PC-9 (cell line): ENCODE data around the gene DTX1.

Experiments used
- EZH2 ChIP-seq: fragments of 200-600 bp; sonication (generic); IDR thresholded peaks from 2 replicates; pipeline ENCODE4 v1.8.0; 2017; ENCODE audit warnings: antibody characterized with exemption, low read depth
- TF ChIP-seq, protein P1 (sequence below): fragments of 200-600 bp; sonication (generic); conservative IDR thresholded peaks from 2 replicates; pipeline ENCODE4 v1.6.1; 2017; ENCODE audit warnings: mixed run types, antibody characterized with exemption, mild to moderate bottlenecking, moderate library complexity

- TF ChIP-seq EZH2 = no peak
- TF ChIP-seq, protein P1, sequence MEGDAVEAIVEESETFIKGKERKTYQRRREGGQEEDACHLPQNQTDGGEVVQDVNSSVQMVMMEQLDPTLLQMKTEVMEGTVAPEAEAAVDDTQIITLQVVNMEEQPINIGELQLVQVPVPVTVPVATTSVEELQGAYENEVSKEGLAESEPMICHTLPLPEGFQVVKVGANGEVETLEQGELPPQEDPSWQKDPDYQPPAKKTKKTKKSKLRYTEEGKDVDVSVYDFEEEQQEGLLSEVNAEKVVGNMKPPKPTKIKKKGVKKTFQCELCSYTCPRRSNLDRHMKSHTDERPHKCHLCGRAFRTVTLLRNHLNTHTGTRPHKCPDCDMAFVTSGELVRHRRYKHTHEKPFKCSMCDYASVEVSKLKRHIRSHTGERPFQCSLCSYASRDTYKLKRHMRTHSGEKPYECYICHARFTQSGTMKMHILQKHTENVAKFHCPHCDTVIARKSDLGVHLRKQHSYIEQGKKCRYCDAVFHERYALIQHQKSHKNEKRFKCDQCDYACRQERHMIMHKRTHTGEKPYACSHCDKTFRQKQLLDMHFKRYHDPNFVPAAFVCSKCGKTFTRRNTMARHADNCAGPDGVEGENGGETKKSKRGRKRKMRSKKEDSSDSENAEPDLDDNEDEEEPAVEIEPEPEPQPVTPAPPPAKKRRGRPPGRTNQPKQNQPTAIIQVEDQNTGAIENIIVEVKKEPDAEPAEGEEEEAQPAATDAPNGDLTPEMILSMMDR = no peak
These were observed 73.3 kb downstream of the DTX1 start for GRCh38 chr12:113129664-113130456.
